ENCODE data around the gene ETV3. TPM values are rescaled to one million over a fixed set of nuclear protein-coding genes. Genes with fewer than 3 reads are reported as not detected.

Gene ETV3
- total RNA-seq, 2 experiments from 2014 or later, result 115 to 117 TPM

GRCh38 chr1:157092831-157093230 is 45.4 kb downstream of the ETV3 start:
- ATAC-seq (ENCODE audit: poor library complexity), result no peak
- H3K36me3 Mint-ChIP-seq (ENCODE audit: low read depth), result no peaks in the 10 kb centered on the region
- peaks cover 5% of the 10 kb centered on the region for H3K4me1 Mint-ChIP-seq (ENCODE audit: low read depth)
- peaks cover 6% of the 10 kb centered on the region for H3K27me3 Mint-ChIP-seq
- no peaks in the 10 kb centered on the region for H3K9me3 Mint-ChIP-seq
- Histone ChIP-seq H3K4me3 (ENCODE audit: low read length) (no peak overlapping the region), H3K9me3 (ENCODE audit: control insufficient read depth in 1 of 2, insufficient read depth in 1 of 2, low read length in 2 of 2) (no peaks in the 10 kb centered on the region), H3K4me1 (ENCODE audit: insufficient read depth, low read length) (peaks cover 7% of the 10 kb centered on the region), H3K27me3 (ENCODE audit: control insufficient read depth in 1 of 2, insufficient read depth in 2 of 2, low read length in 2 of 2) (peaks cover 0 to 2% of the 10 kb centered on the region in 2 experiments), H3K27ac (ENCODE audit: low read depth in 1 of 2, low read length in 2 of 2) (no peak overlapping the region), H3K36me3 (ENCODE audit: insufficient read depth, low read length) (no peaks in the 10 kb centered on the region)
- no peak overlapping the region for H3K27ac Mint-ChIP-seq
- TF ChIP-seq CTCF (IDR thresholded peaks at IDR 0.05), result no peak
- H3K4me3 Mint-ChIP-seq, result no peak overlapping the region
- intact Hi-C loops (cut with DNase I, micrococcal nuclease), result loop anchor here (5.0 kb wide), 2 partner anchors 44 to 399 kb away; partner anchors contain the start of gene ETV3 (in 1 of the 2)
- CTCF ChIA-PET, result no interaction called here
- POLR2A ChIA-PET, result no interaction called here
- no peak for DNase-seq

GRCh38 chr1:157091668-157092273 is 46.4 kb downstream of the ETV3 start:
- ChIA-PET POLR2A (no interaction called here), CTCF (interaction anchor here (7.4 kb wide), 1 partner anchor 64 kb away, joined by 241 read pairs; no protein-coding TSS in a partner anchor)
- DNase-seq (no peak), ATAC-seq (ENCODE audit: poor library complexity) (no peak)
- Mint-ChIP-seq H3K9me3 (no peaks in the 10 kb centered on the region), H3K27me3 (peaks cover 6% of the 10 kb centered on the region), H3K27ac (no peak overlapping the region), H3K36me3 (ENCODE audit: low read depth) (no peaks in the 10 kb centered on the region), H3K4me3 (no peak overlapping the region), H3K4me1 (ENCODE audit: low read depth) (peaks cover 5% of the 10 kb centered on the region)
- intact Hi-C loops (cut with DNase I, micrococcal nuclease), result loop anchor here (5.0 kb wide), 2 partner anchors 46 to 401 kb away; partner anchors contain the start of gene ETV3 (in 1 of the 2)
- Histone ChIP-seq H3K4me1 (ENCODE audit: insufficient read depth, low read length) (peaks cover 7% of the 10 kb centered on the region), H3K27me3 (ENCODE audit: control insufficient read depth in 1 of 2, insufficient read depth in 2 of 2, low read length in 2 of 2) (peaks cover 0 to 2% of the 10 kb centered on the region in 2 experiments), H3K4me3 (ENCODE audit: low read length) (no peak overlapping the region), H3K36me3 (ENCODE audit: insufficient read depth, low read length) (no peaks in the 10 kb centered on the region), H3K9me3 (ENCODE audit: control insufficient read depth in 1 of 2, insufficient read depth in 1 of 2, low read length in 2 of 2) (no peaks in the 10 kb centered on the region), H3K27ac (ENCODE audit: low read depth in 1 of 2, low read length in 2 of 2) (no peak overlapping the region)
- TF ChIP-seq CTCF (IDR thresholded peaks at IDR 0.05), result no peak

GRCh38 chr1:157091186-157091585 is 47.0 kb downstream of the ETV3 start:
- Histone ChIP-seq H3K27me3 (ENCODE audit: control insufficient read depth in 1 of 2, insufficient read depth in 2 of 2, low read length in 2 of 2) (peaks cover 0 to 2% of the 10 kb centered on the region in 2 experiments), H3K27ac (ENCODE audit: low read depth in 1 of 2, low read length in 2 of 2) (no peak overlapping the region), H3K4me1 (ENCODE audit: insufficient read depth, low read length) (peaks cover 7% of the 10 kb centered on the region), H3K9me3 (ENCODE audit: control insufficient read depth in 1 of 2, insufficient read depth in 1 of 2, low read length in 2 of 2) (no peaks in the 10 kb centered on the region), H3K36me3 (ENCODE audit: insufficient read depth, low read length) (no peaks in the 10 kb centered on the region), H3K4me3 (ENCODE audit: low read length) (no peak overlapping the region)
- H3K9me3 Mint-ChIP-seq, result no peaks in the 10 kb centered on the region
- DNase-seq (no peak), ATAC-seq (ENCODE audit: poor library complexity) (no peak)
- POLR2A ChIA-PET, result no interaction called here
- no peaks in the 10 kb centered on the region for H3K36me3 Mint-ChIP-seq (ENCODE audit: low read depth)
- CTCF ChIA-PET, result interaction anchor here (0.8 to 7.4 kb wide), 7 partner anchors 26 to 84 kb away, joined by 3 to 241 read pairs (median 18); partner anchors contain the start of gene ETV3
- H3K27ac Mint-ChIP-seq, result no peak overlapping the region
- intact Hi-C loops (cut with DNase I, micrococcal nuclease), result loop anchor here (5.0 kb wide), 2 partner anchors 46 to 401 kb away; partner anchors contain the start of gene ETV3 (in 1 of the 2)
- H3K4me3 Mint-ChIP-seq, result no peak overlapping the region
- TF ChIP-seq CTCF (IDR thresholded peaks at IDR 0.05), result no peak
- peaks cover 6% of the 10 kb centered on the region for H3K27me3 Mint-ChIP-seq
- peaks cover 5% of the 10 kb centered on the region for H3K4me1 Mint-ChIP-seq (ENCODE audit: low read depth)
